K562 (cell line): ENCODE measurements around the gene S100A8. TPM values are rescaled to one million over a fixed set of nuclear protein-coding genes. Genes with fewer than 3 reads are reported as not detected.

ENCODE experiments used
- ATAC-seq: fragments of 200-7000 bp; cut with Tn5 transposase; 3 replicates; pipeline ENCODE4 v1.9.1; 2020; ENCODE audit warnings: moderate library complexity
- BruUV-seq: library from RNA; stranded (reverse); fragments of 400-500 nt; replicated peaks from 2 replicates; lab custom pipeline; 2021; lab: Mats Ljungman, UMichigan
- CTCF ChIA-PET: fragments of 300-600 bp; formaldehyde crosslinking; extraction: SDS; loops from one replicate; lab custom pipeline; 2021; ENCODE audit warnings: low intra/inter-chr PET ratio; lab: Yijun Ruan, JAX
- POLR2A ChIA-PET: fragments of 300-600, 350-650 bp; sonication (Branson Sonifier 250); formaldehyde crosslinking; extraction: SDS; loops from one replicate; lab custom pipeline; 2021; ENCODE audit warnings: antibody characterized with exemption, inconsistent platforms; lab: Yijun Ruan, JAX
- DNase-seq, 4 experiments: peaks; one replicate each; pipeline versions ENCODE4 v3.0.0 to v3.0.0-alpha.2; 2011 to 2018; ENCODE audit warnings: low spot score in 3 of 4, mixed read lengths in 3 of 4; ENCODE audit errors: extremely low read depth in 1 of 4
- FAIRE-seq: peaks from 2 replicates; lab custom pipeline; 2011; peaks lifted over from hg19 to GRCh38; lab: Jason Lieb, UNC
- H2AFZ ChIP-seq: 2 replicates; pipeline ENCODE4 v1.6.0; 2011; ENCODE audit warnings: low read depth, low read length, control low read depth, inconsistent platforms
- H3K27ac ChIP-seq: fragments of 200-600 bp; 3 replicates; pipeline ENCODE4 v1.8.0; 2011; ENCODE audit warnings: low read depth, mild to moderate bottlenecking, control low read depth, inconsistent platforms, low read length, moderate library complexity, mixed read lengths; ENCODE audit errors: extremely low read depth
- H3K27me3 ChIP-seq, 2 experiments: fragments of 300-600 bp in 1 of 2; 2 replicates in 1 of 2; 3 replicates in 1 of 2; pipeline versions ENCODE4 v1.6.0 to v1.8.0; 2011; ENCODE audit warnings: inconsistent platforms in 2 of 2, low read length in 2 of 2, mild to moderate bottlenecking in 1 of 2, mixed read lengths in 1 of 2, moderate library complexity in 1 of 2; ENCODE audit not compliant: control insufficient read depth in 2 of 2, insufficient read depth in 2 of 2
- H3K36me3 ChIP-seq: fragments of 300-600 bp; 3 replicates; pipeline ENCODE4 v1.8.0; 2011; ENCODE audit warnings: mild to moderate bottlenecking, low read length, inconsistent platforms; ENCODE audit not compliant: control insufficient read depth, insufficient read depth
- H3K4me1 ChIP-seq, 2 experiments: fragments of 200-600 bp in 1 of 2; replicated peaks in 1 of 2; 2 replicates in 1 of 2; 3 replicates in 1 of 2; pipeline versions ENCODE4 v1.5.1 to v1.8.0; 2011; ENCODE audit warnings: inconsistent platforms in 2 of 2, low read length in 2 of 2, mild to moderate bottlenecking in 1 of 2, mixed read lengths in 1 of 2, moderate library complexity in 1 of 2; ENCODE audit not compliant: control insufficient read depth in 2 of 2, insufficient read depth in 2 of 2
- H3K4me2 ChIP-seq: 2 replicates; pipeline ENCODE4 v1.6.1; 2011; ENCODE audit warnings: low read length, control low read depth, inconsistent platforms, mixed read lengths; ENCODE audit not compliant: insufficient read depth
- H3K4me3 ChIP-seq: fragments of 200-600 bp; sonication (generic), shearing (Covaris generic); 2 replicates; pipeline ENCODE4 v1.5.1; 2016; ENCODE audit warnings: control low read depth, inconsistent platforms
- H3K79me2 ChIP-seq: fragments of 200-600 bp; 3 replicates; pipeline ENCODE4 v1.8.0; 2011; ENCODE audit warnings: low read length, inconsistent platforms; ENCODE audit not compliant: control insufficient read depth, insufficient read depth
- H3K9ac ChIP-seq, 2 experiments: 2 replicates each; pipeline versions ENCODE4 v1.6.0 to v1.6.1; 2011; ENCODE audit warnings: low read depth in 2 of 2, low read length in 2 of 2, control low read depth in 1 of 2, inconsistent platforms in 1 of 2, mild to moderate bottlenecking in 1 of 2, mixed read lengths in 1 of 2; ENCODE audit not compliant: insufficient read depth in 1 of 2
- H3K9me1 ChIP-seq: one replicate; pipeline ENCODE4 v1.6.0; 2011; ENCODE audit warnings: inconsistent platforms, mild to moderate bottlenecking, low read length, moderate library complexity; ENCODE audit not compliant: control insufficient read depth, insufficient read depth
- H3K9me3 ChIP-seq: replicated peaks from 2 replicates; pipeline ENCODE4 v1.5.1; 2011; ENCODE audit warnings: low read depth, low read length, inconsistent platforms; ENCODE audit not compliant: control insufficient read depth, insufficient read depth
- H4K20me1 ChIP-seq: replicated peaks from 2 replicates; pipeline ENCODE4 v1.6.1; 2011; ENCODE audit warnings: low read length, inconsistent platforms, mixed read lengths; ENCODE audit not compliant: control insufficient read depth, insufficient read depth
- CEBPG ChIP-seq, 3 experiments: fragments of 200-800 bp in 1 of 3; sonication (Bioruptor generic) in 1 of 3; sonication (generic) in 1 of 3; formaldehyde crosslinking in 1 of 3; IDR thresholded peaks in 2 of 3; conservative IDR thresholded peaks in 1 of 3; 2 replicates each; pipeline versions ENCODE4 v1.6.1 to v1.8.0; 2016 to 2022; ENCODE audit warnings: missing compliant biosample characterization in 2 of 3, missing genetic modification characterization in 2 of 3, mild to moderate bottlenecking in 1 of 3, missing genetic modification reagents in 1 of 3
- ETV1 ChIP-seq: fragments of 450-650 bp; conservative IDR thresholded peaks from 2 replicates; pipeline ENCODE4 v1.6.1; 2016; ENCODE audit warnings: missing genetic modification characterization, control low read depth, low read depth, missing compliant biosample characterization
- KLF6 ChIP-seq: fragments of 250-450 bp; sonication (Bioruptor Pico); IDR thresholded peaks from 2 replicates; pipeline ENCODE4 v1.4.0; 2020; ENCODE audit warnings: mild to moderate bottlenecking, moderate library complexity, borderline replicate concordance
- LEF1 ChIP-seq: fragments of 450-650 bp; IDR thresholded peaks from 2 replicates; pipeline ENCODE4 v1.6.1; 2016; ENCODE audit warnings: mild to moderate bottlenecking
- NUFIP1 ChIP-seq: fragments of 450-650 bp; IDR thresholded peaks from 2 replicates; pipeline ENCODE4 v1.6.1; 2018; ENCODE audit not compliant: partially characterized antibody
- PCBP1 ChIP-seq: fragments of 200-400 bp; formaldehyde crosslinking; IDR thresholded peaks from 2 replicates; pipeline ENCODE4 v1.6.1; 2018; ENCODE audit warnings: mild to moderate bottlenecking, low read depth, low read length; ENCODE audit not compliant: poor library complexity, severe bottlenecking
- RAD21 ChIP-seq, 2 experiments: fragments of 250-450 bp in 1 of 2; fragments of 450-650 bp in 1 of 2; sonication (Bioruptor Pico) in 1 of 2; formaldehyde crosslinking in 1 of 2; IDR thresholded peaks in 1 of 2; conservative IDR thresholded peaks in 1 of 2; 2 replicates each; pipeline versions ENCODE4 v1.4.0 to v1.8.0; 2020 to 2022; ENCODE audit warnings: mild to moderate bottlenecking in 2 of 2, moderate library complexity in 1 of 2
- SIN3A ChIP-seq, 2 experiments: fragments of 150-350 bp in 1 of 2; IDR thresholded peaks; 2 replicates each; pipeline ENCODE4 v1.6.1; 2011 to 2016; ENCODE audit warnings: borderline replicate concordance in 2 of 2, low read depth in 2 of 2, low read length in 2 of 2, mild to moderate bottlenecking in 2 of 2, moderate library complexity in 2 of 2; ENCODE audit not compliant: control insufficient read depth in 1 of 2
- ZNF12 ChIP-seq: sonication (generic); formaldehyde crosslinking; IDR thresholded peaks from 2 replicates; pipeline ENCODE4 v1.4.0; 2020; ENCODE audit warnings: mild to moderate bottlenecking, missing genetic modification reagents
- WGBS: fragments of 100-300 bp; shearing (Covaris generic); methylation state at CpG from one replicate; pipeline ENCODE4 v1.1.6; 2016; ENCODE audit warnings: low coverage, mixed read lengths; ENCODE audit not compliant: insufficient coverage; ENCODE audit errors: missing lambda C conversion rate; 5-methylcytosine and 5-hydroxymethylcytosine counted together
- in situ Hi-C: fragments of 300-500 bp; cut with MboI; formaldehyde crosslinking; loops from 4 replicates; pipeline ENCODE4 v1.15.0; 2018; ENCODE audit warnings: inconsistent platforms, mixed read lengths
- intact Hi-C: fragments of 100-400 bp; cut with micrococcal nuclease; formaldehyde crosslinking; loops from 2 replicates; pipeline ENCODE4 v1.14.2; 2022
- polyA plus RNA-seq, 8 experiments: library from polyadenylated mRNA; depleted of rRNA in 4 of 8; stranded (reverse) in 5 of 8; unstranded in 3 of 8; fragments of >200 nt; fragmentation: Nextera tagmentation in 2 of 8; fragmentation: Illumina TruSeq in 1 of 8; extraction: Ambion mirVana in 2 of 8; extraction: Trizol in 1 of 8; gene quantifications; 2 replicates each; pipeline versions ENCODE4 v1.2.1 to v1.2.3, GENCODE V29; 2011 to 2014; ENCODE audit warnings: inconsistent platforms in 1 of 8, missing spikeins in 1 of 8
- total RNA-seq, 7 experiments: library from RNA; depleted of rRNA in 6 of 7; stranded (reverse); fragments of >200 nt in 6 of 7; fragmentation: Illumina TruSeq in 2 of 7; extraction: Trizol in 2 of 7; gene quantifications; 2 replicates each; pipeline versions ENCODE4 v1.2.1 to v1.2.3, GENCODE V29; 2011 to 2021; ENCODE audit warnings: low replicate concordance in 1 of 7
- TF ChIP-seq, protein P1 (sequence below): fragments of 250-450 bp; sonication (Bioruptor Pico); IDR thresholded peaks from 2 replicates; pipeline ENCODE4 v1.4.0; 2020; ENCODE audit warnings: mild to moderate bottlenecking
- TF ChIP-seq, protein P2 (sequence below): fragments of 150-350 bp; IDR thresholded peaks from 2 replicates; pipeline ENCODE4 v1.6.1; 2014; ENCODE audit warnings: low read depth, mild to moderate bottlenecking, low read length, borderline replicate concordance
- TF ChIP-seq, protein P3 (sequence below): fragments of 450-650 bp; IDR thresholded peaks from 2 replicates; pipeline ENCODE4 v1.6.1; 2017; ENCODE audit warnings: antibody characterized with exemption, mild to moderate bottlenecking

S100A8 gene
- total and polyA plus RNA-seq, 9 of the 15 experiments (the other 6 are each of a cell fraction or from before 2014, with no cell fraction given), result 0.15 to 0.60 TPM; not detected in 7

DNA sequence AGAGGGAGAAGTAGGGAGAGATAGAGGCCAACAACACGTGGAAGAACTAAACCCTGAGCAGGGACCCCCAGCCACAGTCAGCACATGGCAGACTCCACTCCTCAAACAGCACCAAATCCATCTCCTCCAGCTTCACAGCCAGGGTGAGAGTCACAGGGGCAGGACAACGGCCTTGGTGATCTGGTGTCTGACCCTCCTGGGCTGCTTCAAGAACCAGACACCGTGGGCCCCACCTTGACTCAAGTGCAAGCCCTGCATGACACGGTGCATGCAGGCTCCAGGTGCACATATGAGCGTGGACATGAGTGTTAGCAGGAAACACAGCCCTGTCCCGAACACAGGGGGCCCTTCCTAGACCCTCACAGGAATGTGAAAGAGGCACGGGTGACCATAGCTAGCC is 47.7 kb upstream of the S100A8 start:
- Histone ChIP-seq H3K9me3 (no peaks in the 10 kb centered on the region), H3K4me3 (no peak overlapping the region), H3K4me2 (no peak overlapping the region), H3K27me3 (peaks cover 0 to 5% of the 10 kb centered on the region in 2 experiments; a peak in 2 of 5 replicates), H4K20me1 (no peaks in the 10 kb centered on the region), H3K36me3 (no peaks in the 10 kb centered on the region), H3K9me1 (peaks cover 3% of the 10 kb centered on the region), H3K4me1 (peaks cover 26 to 27% of the 10 kb centered on the region in 2 experiments), H3K27ac (no peak overlapping the region), H3K79me2 (no peaks in the 10 kb centered on the region), H3K9ac (no peak overlapping the region), H2AFZ (no peak overlapping the region)
- in situ Hi-C loops, result no loop called here
- FAIRE-seq (no peak), DNase-seq (no peak), ATAC-seq (no peak)
- ChIA-PET POLR2A (no interaction called here), CTCF (no interaction called here)
- 30% methylated on average over 7 of the region's 7 CpGs for WGBS
- intact Hi-C loops, result no loop called here
- BruUV-seq, result no TSS peak
- TF ChIP-seq KLF6 (CRISPR knock-in tag) (no peak), ETV1 (no peak), NUFIP1 (no peak), SIN3A (IDR thresholded peaks at IDR 0.05; ENCODE audit: borderline replicate concordance in 2 of 2, control insufficient read depth in 1 of 2, low read depth in 2 of 2, low read length in 2 of 2) (no peak), RAD21 (CRISPR knock-in tag; conservative IDR thresholded peaks at IDR 0.05 in 1 of 2, IDR thresholded peaks at IDR 0.05 in 1 of 2) (no peak), PCBP1 (no peak), ZNF12 (CRISPR knock-in tag) (no peak), LEF1 (no peak), CEBPG (CRISPR knock-in tag; IDR thresholded peaks at IDR 0.05) (no peak), CEBPG (tag; conservative IDR thresholded peaks at IDR 0.05 in 1 of 2, IDR thresholded peaks at IDR 0.05 in 1 of 2) (no peak)
- TF ChIP-seq, protein P1, sequence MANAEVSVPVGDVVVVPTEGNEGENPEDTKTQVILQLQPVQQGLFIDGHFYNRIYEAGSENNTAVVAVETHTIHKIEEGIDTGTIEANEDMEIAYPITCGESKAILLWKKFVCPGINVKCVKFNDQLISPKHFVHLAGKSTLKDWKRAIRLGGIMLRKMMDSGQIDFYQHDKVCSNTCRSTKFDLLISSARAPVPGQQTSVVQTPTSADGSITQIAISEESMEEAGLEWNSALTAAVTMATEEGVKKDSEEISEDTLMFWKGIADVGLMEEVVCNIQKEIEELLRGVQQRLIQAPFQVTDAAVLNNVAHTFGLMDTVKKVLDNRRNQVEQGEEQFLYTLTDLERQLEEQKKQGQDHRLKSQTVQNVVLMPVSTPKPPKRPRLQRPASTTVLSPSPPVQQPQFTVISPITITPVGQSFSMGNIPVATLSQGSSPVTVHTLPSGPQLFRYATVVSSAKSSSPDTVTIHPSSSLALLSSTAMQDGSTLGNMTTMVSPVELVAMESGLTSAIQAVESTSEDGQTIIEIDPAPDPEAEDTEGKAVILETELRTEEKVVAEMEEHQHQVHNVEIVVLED (CRISPR knock-in tag), result no peak
- TF ChIP-seq, protein P2, sequence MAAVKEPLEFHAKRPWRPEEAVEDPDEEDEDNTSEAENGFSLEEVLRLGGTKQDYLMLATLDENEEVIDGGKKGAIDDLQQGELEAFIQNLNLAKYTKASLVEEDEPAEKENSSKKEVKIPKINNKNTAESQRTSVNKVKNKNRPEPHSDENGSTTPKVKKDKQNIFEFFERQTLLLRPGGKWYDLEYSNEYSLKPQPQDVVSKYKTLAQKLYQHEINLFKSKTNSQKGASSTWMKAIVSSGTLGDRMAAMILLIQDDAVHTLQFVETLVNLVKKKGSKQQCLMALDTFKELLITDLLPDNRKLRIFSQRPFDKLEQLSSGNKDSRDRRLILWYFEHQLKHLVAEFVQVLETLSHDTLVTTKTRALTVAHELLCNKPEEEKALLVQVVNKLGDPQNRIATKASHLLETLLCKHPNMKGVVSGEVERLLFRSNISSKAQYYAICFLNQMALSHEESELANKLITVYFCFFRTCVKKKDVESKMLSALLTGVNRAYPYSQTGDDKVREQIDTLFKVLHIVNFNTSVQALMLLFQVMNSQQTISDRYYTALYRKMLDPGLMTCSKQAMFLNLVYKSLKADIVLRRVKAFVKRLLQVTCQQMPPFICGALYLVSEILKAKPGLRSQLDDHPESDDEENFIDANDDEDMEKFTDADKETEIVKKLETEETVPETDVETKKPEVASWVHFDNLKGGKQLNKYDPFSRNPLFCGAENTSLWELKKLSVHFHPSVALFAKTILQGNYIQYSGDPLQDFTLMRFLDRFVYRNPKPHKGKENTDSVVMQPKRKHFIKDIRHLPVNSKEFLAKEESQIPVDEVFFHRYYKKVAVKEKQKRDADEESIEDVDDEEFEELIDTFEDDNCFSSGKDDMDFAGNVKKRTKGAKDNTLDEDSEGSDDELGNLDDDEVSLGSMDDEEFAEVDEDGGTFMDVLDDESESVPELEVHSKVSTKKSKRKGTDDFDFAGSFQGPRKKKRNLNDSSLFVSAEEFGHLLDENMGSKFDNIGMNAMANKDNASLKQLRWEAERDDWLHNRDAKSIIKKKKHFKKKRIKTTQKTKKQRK, result no peak
- TF ChIP-seq, protein P3, sequence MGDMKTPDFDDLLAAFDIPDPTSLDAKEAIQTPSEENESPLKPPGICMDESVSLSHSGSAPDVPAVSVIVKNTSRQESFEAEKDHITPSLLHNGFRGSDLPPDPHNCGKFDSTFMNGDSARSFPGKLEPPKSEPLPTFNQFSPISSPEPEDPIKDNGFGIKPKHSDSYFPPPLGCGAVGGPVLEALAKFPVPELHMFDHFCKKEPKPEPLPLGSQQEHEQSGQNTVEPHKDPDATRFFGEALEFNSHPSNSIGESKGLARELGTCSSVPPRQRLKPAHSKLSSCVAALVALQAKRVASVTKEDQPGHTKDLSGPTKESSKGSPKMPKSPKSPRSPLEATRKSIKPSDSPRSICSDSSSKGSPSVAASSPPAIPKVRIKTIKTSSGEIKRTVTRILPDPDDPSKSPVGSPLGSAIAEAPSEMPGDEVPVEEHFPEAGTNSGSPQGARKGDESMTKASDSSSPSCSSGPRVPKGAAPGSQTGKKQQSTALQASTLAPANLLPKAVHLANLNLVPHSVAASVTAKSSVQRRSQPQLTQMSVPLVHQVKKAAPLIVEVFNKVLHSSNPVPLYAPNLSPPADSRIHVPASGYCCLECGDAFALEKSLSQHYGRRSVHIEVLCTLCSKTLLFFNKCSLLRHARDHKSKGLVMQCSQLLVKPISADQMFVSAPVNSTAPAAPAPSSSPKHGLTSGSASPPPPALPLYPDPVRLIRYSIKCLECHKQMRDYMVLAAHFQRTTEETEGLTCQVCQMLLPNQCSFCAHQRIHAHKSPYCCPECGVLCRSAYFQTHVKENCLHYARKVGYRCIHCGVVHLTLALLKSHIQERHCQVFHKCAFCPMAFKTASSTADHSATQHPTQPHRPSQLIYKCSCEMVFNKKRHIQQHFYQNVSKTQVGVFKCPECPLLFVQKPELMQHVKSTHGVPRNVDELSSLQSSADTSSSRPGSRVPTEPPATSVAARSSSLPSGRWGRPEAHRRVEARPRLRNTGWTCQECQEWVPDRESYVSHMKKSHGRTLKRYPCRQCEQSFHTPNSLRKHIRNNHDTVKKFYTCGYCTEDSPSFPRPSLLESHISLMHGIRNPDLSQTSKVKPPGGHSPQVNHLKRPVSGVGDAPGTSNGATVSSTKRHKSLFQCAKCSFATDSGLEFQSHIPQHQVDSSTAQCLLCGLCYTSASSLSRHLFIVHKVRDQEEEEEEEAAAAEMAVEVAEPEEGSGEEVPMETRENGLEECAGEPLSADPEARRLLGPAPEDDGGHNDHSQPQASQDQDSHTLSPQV, result no peak
